HCT116 (cell line): ENCODE data around the gene CNTN5. TPM values are rescaled to one million over a fixed set of nuclear protein-coding genes. Genes with fewer than 3 reads are reported as not detected.

Experiments
- ATAC-seq: fragments of 200-7000 bp; cut with Tn5 transposase; 2 replicates; pipeline ENCODE4 v1.9.1; 2020; ENCODE audit warnings: mild to moderate bottlenecking, moderate library complexity
- BruUV-seq: library from RNA; stranded (reverse); fragments of 400-500 nt; replicated peaks from 2 replicates; lab custom pipeline; 2021; lab: Mats Ljungman, UMichigan
- CTCF ChIA-PET: fragments of 300-600 bp; sonication (Branson Sonifier 250); formaldehyde crosslinking; loops from one replicate; lab custom pipeline; 2021; ENCODE audit warnings: antibody characterized with exemption; lab: Charles Lee
- POLR2A ChIA-PET: fragments of 300-600, 350-600 bp; sonication (Branson Sonifier 250); formaldehyde crosslinking; loops from one replicate; lab custom pipeline; 2021; ENCODE audit warnings: antibody characterized with exemption; lab: Charles Lee
- RAD21 ChIA-PET, 2 experiments: fragments of 300-600 bp; sonication (Branson Sonifier 250); formaldehyde crosslinking; loops; one replicate each; lab custom pipeline; 2023; ENCODE audit warnings: low total read pairs in 2 of 2; ENCODE audit not compliant: uncharacterized antibody in 2 of 2, unreplicated experiment in 2 of 2, low non-redundant PET in 1 of 2; lab: Charles Lee
- DNase-seq: peaks from one replicate; pipeline ENCODE4 v3.0.0-alpha.2; 2010; ENCODE audit warnings: low read depth, low spot score
- H2AFZ ChIP-seq: fragments of 200-600 bp; shearing (Covaris generic), sonication (generic); 2 replicates; pipeline ENCODE4 v1.6.1; 2017; ENCODE audit warnings: low read depth, mixed run types, mixed read lengths, antibody characterized with exemption, low read length; ENCODE audit not compliant: poor library complexity, severe bottlenecking
- H3K27ac ChIP-seq: 2 replicates; pipeline ENCODE4 v1.5.1; 2012; ENCODE audit warnings: low read depth, low read length
- H3K27me3 ChIP-seq: fragments of 200-600 bp; sonication (generic); 2 replicates; pipeline ENCODE4 v1.6.1; 2016; ENCODE audit warnings: mixed run types, low read length, mixed read lengths; ENCODE audit not compliant: insufficient read depth
- H3K36me3 ChIP-seq, 2 experiments: fragments of 200-500 bp in 1 of 2; fragments of 200-600 bp in 1 of 2; sonication (Bioruptor generic) in 1 of 2; sonication (generic) in 1 of 2; 2 replicates each; pipeline versions ENCODE4 v1.5.1 to v1.6.1; 2014 to 2016; ENCODE audit warnings: low read length in 2 of 2, inconsistent platforms in 1 of 2, mixed read lengths in 1 of 2, mixed run types in 1 of 2; ENCODE audit not compliant: insufficient read depth in 2 of 2, control insufficient read depth in 1 of 2
- H3K4me1 ChIP-seq, 2 experiments: fragments of 200-600 bp in 1 of 2; sonication (generic) in 1 of 2; 2 replicates each; pipeline versions ENCODE4 v1.5.1 to v1.6.1; 2012 to 2017; ENCODE audit warnings: low read length in 2 of 2, inconsistent platforms in 1 of 2, mild to moderate bottlenecking in 1 of 2, mixed read lengths in 1 of 2, mixed run types in 1 of 2, moderate library complexity in 1 of 2; ENCODE audit not compliant: insufficient read depth in 2 of 2, control insufficient read depth in 1 of 2
- H3K4me2 ChIP-seq: fragments of 200-600 bp; sonication (generic); 2 replicates; pipeline ENCODE4 v1.6.1; 2017; ENCODE audit warnings: mixed run types, low read length, mixed read lengths
- H3K4me3 ChIP-seq, 2 experiments: fragments of 200-600 bp in 1 of 2; sonication (generic) in 1 of 2; replicated peaks in 1 of 2; 2 replicates each; pipeline ENCODE4 v1.5.1; 2011 to 2016; ENCODE audit warnings: low read length in 2 of 2, control low read depth in 1 of 2, low read depth in 1 of 2, mild to moderate bottlenecking in 1 of 2, mixed read lengths in 1 of 2, mixed run types in 1 of 2
- H3K79me2 ChIP-seq: fragments of 200-600 bp; sonication (generic); 2 replicates; pipeline ENCODE4 v1.6.1; 2017; ENCODE audit warnings: mild to moderate bottlenecking, mixed run types, low read length, moderate library complexity, mixed read lengths; ENCODE audit not compliant: insufficient read depth
- H3K9ac ChIP-seq: fragments of 200-600 bp; sonication (generic); 2 replicates; pipeline ENCODE4 v1.6.1; 2016; ENCODE audit warnings: low read length, mixed read lengths
- H3K9me2 ChIP-seq: fragments of 200-600 bp; sonication (generic), shearing (Covaris generic); 2 replicates; pipeline ENCODE4 v1.6.1; 2017; ENCODE audit warnings: mixed run types, mild to moderate bottlenecking, moderate library complexity; ENCODE audit not compliant: insufficient read depth
- H3K9me3 ChIP-seq, 2 experiments: fragments of 200-500 bp in 1 of 2; fragments of 200-600 bp in 1 of 2; sonication (Bioruptor generic) in 1 of 2; sonication (generic) in 1 of 2; 2 replicates each; pipeline ENCODE4 v1.6.1; 2014 to 2017; ENCODE audit warnings: low read length in 2 of 2, mixed read lengths in 2 of 2, inconsistent platforms in 1 of 2, low read depth in 1 of 2, mild to moderate bottlenecking in 1 of 2, mixed run types in 1 of 2, moderate library complexity in 1 of 2; ENCODE audit not compliant: control insufficient read depth in 1 of 2, insufficient read depth in 1 of 2
- H4K20me1 ChIP-seq: fragments of 200-600 bp; sonication (generic), shearing (Covaris generic); 2 replicates; pipeline ENCODE4 v1.6.1; 2017; ENCODE audit warnings: mixed run types, mild to moderate bottlenecking, moderate library complexity; ENCODE audit not compliant: insufficient read depth
- CBX3 ChIP-seq: IDR thresholded peaks from 2 replicates; pipeline ENCODE4 v1.6.1; 2012; ENCODE audit warnings: low read depth
- JUND ChIP-seq: IDR thresholded peaks from 2 replicates; pipeline ENCODE4 v1.6.1; 2012
- RAD21 ChIP-seq: IDR thresholded peaks from 2 replicates; pipeline ENCODE4 v1.6.1; 2012; ENCODE audit warnings: low read depth, mild to moderate bottlenecking
- SIN3A ChIP-seq: IDR thresholded peaks from 2 replicates; pipeline ENCODE4 v1.6.1; 2012; ENCODE audit warnings: low read depth
- TCF7L2 ChIP-seq: IDR thresholded peaks from 2 replicates; pipeline ENCODE4 v1.7.0; 2011; ENCODE audit warnings: borderline replicate concordance, inconsistent platforms; ENCODE audit not compliant: insufficient read depth, insufficient read length; ENCODE audit errors: extremely low read depth
- YY1 ChIP-seq: IDR thresholded peaks from 2 replicates; pipeline ENCODE4 v1.6.1; 2011; ENCODE audit warnings: low read length, low read depth, moderate library complexity, mild to moderate bottlenecking; ENCODE audit not compliant: insufficient replicate concordance; ENCODE audit errors: extremely low read depth
- ZNF274 ChIP-seq: fragments of 200-500 bp; sonication (Bioruptor generic); IDR thresholded peaks from 2 replicates; pipeline ENCODE4 v1.6.1; 2014; ENCODE audit warnings: mild to moderate bottlenecking, low read depth, low read length, inconsistent platforms
- intact Hi-C: fragments of 100-400 bp; cut with micrococcal nuclease; formaldehyde crosslinking; loops from 2 replicates; pipeline ENCODE4 v1.10.0; 2022
- total RNA-seq: library from RNA; stranded (reverse); gene quantifications from one replicate; pipeline ENCODE4 v1.2.1, GENCODE V29; 2021; ENCODE audit not compliant: unreplicated experiment
- TF ChIP-seq, protein P1 (sequence below): IDR thresholded peaks from 2 replicates; pipeline ENCODE4 v1.6.1; 2012; ENCODE audit warnings: low read depth

The CNTN5 gene
- total RNA-seq, 1 experiment from 2014 or later, result not detected

DNA sequence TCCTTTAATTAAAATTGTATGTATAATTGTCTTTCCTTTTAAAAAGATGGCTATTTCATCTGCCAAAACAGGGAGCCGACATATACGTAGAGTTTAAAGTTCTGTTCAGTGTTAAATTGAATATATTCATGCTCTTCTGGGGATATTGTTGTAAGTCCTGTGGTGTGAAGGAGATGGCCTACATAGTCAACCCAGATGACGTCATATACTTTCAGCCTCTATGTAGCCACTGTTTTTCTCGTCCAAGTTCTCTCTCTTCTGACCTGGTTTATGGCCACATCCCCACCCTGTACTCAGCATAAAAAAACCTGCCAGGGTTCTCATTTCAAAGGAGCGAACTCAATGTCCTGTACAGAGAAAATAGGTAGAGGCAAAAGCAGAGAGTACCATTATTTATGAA lies 1156.9 kb downstream of the CNTN5 start:
- Histone ChIP-seq H3K27ac (no peak overlapping the region), H3K9me2 (no peaks in the 10 kb centered on the region), H3K9ac (no peak overlapping the region), H3K27me3 (no peaks in the 10 kb centered on the region), H2AFZ (no peak overlapping the region), H3K79me2 (no peaks in the 10 kb centered on the region), H3K4me3 (no peak overlapping the region), H3K9me3 (no peaks in the 10 kb centered on the region; a peak in 1 of 4 replicates), H4K20me1 (no peaks in the 10 kb centered on the region), H3K4me1 (no peaks in the 10 kb centered on the region), H3K4me2 (no peak overlapping the region), H3K36me3 (no peaks in the 10 kb centered on the region)
- TF ChIP-seq, protein P1, sequence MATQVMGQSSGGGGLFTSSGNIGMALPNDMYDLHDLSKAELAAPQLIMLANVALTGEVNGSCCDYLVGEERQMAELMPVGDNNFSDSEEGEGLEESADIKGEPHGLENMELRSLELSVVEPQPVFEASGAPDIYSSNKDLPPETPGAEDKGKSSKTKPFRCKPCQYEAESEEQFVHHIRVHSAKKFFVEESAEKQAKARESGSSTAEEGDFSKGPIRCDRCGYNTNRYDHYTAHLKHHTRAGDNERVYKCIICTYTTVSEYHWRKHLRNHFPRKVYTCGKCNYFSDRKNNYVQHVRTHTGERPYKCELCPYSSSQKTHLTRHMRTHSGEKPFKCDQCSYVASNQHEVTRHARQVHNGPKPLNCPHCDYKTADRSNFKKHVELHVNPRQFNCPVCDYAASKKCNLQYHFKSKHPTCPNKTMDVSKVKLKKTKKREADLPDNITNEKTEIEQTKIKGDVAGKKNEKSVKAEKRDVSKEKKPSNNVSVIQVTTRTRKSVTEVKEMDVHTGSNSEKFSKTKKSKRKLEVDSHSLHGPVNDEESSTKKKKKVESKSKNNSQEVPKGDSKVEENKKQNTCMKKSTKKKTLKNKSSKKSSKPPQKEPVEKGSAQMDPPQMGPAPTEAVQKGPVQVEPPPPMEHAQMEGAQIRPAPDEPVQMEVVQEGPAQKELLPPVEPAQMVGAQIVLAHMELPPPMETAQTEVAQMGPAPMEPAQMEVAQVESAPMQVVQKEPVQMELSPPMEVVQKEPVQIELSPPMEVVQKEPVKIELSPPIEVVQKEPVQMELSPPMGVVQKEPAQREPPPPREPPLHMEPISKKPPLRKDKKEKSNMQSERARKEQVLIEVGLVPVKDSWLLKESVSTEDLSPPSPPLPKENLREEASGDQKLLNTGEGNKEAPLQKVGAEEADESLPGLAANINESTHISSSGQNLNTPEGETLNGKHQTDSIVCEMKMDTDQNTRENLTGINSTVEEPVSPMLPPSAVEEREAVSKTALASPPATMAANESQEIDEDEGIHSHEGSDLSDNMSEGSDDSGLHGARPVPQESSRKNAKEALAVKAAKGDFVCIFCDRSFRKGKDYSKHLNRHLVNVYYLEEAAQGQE, result no peak
- RAD21 ChIA-PET, result no interaction called here
- CTCF ChIA-PET, result no interaction called here
- DNase-seq (no peak), ATAC-seq (no peak)
- intact Hi-C loops, result no loop called here
- BruUV-seq, result no TSS peak
- POLR2A ChIA-PET, result no interaction called here

DNA sequence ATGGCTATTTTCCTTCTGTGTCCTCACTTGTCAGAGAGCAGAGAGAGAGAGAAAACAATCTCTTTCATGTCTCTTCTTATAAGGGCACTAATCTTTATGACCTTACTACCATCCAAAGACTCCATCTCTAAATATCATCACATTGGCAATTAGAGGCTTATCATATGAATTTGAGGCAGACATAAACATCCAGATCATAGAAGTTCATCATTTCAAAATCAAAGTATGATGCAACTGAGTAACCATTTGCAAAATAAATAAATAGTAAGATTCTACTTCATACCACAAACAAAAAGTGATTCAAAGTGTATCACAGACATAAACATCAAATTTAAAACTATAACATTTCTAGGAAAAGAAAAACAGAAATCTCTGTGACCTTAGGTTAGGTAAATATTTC lies 1161.6 kb downstream of the CNTN5 start:
- ChIA-PET POLR2A (no interaction called here), CTCF (no interaction called here), RAD21 (no interaction called here)
- DNase-seq, result no peak
- no peaks in the 10 kb centered on the region for H3K79me2 ChIP-seq
- intact Hi-C loops, result no loop called here
- ATAC-seq, result no peak
- H3K9ac ChIP-seq, result no peak overlapping the region
- H3K27ac ChIP-seq, result no peak overlapping the region
- no peaks in the 10 kb centered on the region for H3K9me2 ChIP-seq
- H3K9me3 ChIP-seq, result no peaks in the 10 kb centered on the region; a peak in 1 of 4 replicates
- no TSS peak for BruUV-seq
- no peak overlapping the region for H3K4me3 ChIP-seq
- no peak for TF ChIP-seq TCF7L2
- no peak for TF ChIP-seq YY1
- no peak for TF ChIP-seq ZNF274
- no peak for TF ChIP-seq JUND
- no peak for TF ChIP-seq CBX3
- no peak for TF ChIP-seq RAD21
- TF ChIP-seq SIN3A, result no peak
- H3K27me3 ChIP-seq, result no peaks in the 10 kb centered on the region
- H4K20me1 ChIP-seq, result no peaks in the 10 kb centered on the region
- no peak overlapping the region for H3K4me2 ChIP-seq
- H3K36me3 ChIP-seq, result no peaks in the 10 kb centered on the region
- H2AFZ ChIP-seq, result no peak overlapping the region
- H3K4me1 ChIP-seq, result no peaks in the 10 kb centered on the region
